ENCODE data around the gene IPO13.

Gene IPO13, protein sequence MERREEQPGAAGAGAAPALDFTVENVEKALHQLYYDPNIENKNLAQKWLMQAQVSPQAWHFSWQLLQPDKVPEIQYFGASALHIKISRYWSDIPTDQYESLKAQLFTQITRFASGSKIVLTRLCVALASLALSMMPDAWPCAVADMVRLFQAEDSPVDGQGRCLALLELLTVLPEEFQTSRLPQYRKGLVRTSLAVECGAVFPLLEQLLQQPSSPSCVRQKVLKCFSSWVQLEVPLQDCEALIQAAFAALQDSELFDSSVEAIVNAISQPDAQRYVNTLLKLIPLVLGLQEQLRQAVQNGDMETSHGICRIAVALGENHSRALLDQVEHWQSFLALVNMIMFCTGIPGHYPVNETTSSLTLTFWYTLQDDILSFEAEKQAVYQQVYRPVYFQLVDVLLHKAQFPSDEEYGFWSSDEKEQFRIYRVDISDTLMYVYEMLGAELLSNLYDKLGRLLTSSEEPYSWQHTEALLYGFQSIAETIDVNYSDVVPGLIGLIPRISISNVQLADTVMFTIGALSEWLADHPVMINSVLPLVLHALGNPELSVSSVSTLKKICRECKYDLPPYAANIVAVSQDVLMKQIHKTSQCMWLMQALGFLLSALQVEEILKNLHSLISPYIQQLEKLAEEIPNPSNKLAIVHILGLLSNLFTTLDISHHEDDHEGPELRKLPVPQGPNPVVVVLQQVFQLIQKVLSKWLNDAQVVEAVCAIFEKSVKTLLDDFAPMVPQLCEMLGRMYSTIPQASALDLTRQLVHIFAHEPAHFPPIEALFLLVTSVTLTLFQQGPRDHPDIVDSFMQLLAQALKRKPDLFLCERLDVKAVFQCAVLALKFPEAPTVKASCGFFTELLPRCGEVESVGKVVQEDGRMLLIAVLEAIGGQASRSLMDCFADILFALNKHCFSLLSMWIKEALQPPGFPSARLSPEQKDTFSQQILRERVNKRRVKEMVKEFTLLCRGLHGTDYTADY

DNA sequence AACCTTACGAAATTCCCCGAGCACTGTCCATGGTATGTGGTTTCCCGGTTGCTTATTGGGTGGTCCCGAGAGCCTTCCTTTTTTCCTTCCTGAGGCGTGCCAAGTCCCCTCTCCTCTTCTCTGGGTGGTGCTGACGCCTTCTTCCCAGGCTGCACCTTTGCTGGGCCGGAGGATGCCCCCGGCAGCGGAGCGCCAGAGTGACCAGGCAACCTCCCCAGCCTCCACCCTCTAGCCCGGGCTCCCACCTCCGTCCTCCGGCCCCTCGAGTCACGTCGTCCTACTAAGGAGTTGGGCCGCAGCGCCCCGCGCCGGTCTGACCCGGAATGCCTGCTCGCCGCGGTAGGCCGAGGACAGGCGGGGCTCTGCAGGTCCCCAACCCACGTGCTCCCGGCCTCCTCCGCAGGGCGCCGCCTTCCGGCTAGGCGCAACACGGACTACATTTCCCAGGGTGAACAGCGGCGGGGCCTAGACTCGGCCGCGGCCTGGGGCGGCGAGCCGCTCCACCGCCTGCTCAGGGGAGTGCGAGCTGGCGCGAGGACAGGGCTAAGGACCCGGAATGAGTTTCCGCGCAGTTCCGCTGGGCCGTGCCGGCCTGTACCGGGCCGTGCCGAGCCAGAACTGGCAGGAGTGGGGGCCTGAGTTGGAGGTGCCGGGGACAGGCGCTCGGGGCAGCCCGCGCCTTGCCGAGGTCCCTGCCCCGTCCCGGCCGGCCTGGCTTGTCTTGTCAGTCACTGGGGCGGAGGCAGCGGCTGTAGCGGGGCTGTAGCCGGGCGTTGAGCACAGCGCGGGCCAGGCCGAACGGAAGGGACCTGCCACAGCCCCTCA, at the start of gene IPO13:
Gene IPO13 (plus strand): TSS at position 715 of the 825 bp plus-strand sequence. CDS start 651 bp downstream, outside the sequence.
- DNase-seq (ENCODE audit: low spot score), result peak; percentile 97

DNA sequence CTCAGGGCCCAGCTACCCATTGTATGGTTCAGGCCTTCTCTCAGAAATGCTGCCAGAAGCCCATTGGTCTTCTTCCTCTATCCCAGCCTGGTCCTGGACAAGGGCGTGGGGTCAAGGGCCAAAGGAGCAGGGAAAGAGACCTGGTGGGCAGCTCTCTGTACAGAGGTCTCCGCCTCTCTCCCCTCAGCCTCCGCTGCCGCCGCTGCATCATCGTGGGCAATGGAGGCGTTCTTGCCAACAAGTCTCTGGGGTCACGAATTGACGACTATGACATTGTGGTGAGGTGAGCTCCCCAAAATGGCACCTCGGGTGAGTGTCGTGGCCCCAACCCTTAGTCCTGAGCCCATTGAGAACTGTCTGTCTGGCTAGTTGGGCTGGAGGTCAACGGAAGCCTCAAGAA, 47.8 kb upstream of the IPO13 start:
- DNase-seq (ENCODE audit: low spot score), result no peak

DNA sequence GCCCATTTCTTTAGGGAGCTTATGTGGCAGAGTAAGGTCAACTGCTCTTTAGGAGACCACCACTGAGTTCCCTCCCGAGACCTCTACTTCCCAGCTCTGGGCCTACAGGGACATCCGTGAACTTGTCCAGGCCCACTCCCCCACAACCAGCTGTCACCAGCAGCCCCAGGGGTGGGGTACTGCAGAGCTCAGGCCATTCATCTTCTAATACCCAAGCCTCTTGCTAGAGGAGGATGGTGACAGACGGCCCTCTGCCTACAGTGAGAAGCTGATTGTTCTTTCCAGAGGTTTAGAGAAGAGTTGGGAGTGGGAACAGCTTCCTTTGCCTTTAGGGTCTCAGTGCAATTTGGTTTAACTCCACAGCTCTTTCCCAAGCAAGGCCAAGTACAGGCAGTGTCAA, 46.4 kb upstream of the IPO13 start:
- DNase-seq (ENCODE audit: low spot score), result no peak

DNA sequence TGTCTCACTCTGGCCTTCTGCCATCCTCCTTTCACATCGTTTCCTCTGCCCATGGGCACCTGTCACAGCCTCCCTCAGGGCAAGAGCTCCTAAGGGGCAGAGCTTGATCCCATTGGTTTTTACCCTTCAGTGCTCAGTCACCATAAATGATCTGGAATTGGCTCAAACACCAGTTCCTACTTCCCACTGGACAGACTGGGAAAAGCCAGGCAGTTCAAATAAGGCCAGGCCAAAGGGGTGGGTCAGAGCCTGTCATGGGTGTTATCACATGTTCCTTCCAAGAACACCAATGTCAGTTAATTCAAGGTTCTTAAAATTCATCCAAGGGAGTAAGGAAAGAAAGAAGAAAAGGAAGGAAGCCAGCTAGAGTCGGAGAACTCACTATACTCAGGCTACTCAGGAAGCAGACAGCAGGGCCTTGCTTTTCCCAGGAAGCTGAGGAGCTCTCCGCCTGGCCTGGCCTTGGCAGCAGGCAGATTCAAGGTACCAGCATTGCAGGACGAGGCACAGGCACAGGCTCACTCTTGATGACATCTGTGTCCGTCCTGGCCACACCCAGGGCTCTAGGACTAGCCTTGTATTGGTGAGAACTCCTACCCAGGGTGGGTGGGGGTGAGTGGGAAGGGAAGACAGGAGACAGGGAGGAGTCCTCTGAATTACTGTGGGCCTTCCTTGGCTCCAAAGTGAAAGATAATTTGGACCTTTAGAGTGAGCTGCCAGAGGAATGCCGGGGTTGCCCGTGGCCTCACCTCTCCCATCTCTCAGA, 45.4 kb upstream of the IPO13 start:
- DNase-seq (ENCODE audit: low spot score), result no peak

DNA sequence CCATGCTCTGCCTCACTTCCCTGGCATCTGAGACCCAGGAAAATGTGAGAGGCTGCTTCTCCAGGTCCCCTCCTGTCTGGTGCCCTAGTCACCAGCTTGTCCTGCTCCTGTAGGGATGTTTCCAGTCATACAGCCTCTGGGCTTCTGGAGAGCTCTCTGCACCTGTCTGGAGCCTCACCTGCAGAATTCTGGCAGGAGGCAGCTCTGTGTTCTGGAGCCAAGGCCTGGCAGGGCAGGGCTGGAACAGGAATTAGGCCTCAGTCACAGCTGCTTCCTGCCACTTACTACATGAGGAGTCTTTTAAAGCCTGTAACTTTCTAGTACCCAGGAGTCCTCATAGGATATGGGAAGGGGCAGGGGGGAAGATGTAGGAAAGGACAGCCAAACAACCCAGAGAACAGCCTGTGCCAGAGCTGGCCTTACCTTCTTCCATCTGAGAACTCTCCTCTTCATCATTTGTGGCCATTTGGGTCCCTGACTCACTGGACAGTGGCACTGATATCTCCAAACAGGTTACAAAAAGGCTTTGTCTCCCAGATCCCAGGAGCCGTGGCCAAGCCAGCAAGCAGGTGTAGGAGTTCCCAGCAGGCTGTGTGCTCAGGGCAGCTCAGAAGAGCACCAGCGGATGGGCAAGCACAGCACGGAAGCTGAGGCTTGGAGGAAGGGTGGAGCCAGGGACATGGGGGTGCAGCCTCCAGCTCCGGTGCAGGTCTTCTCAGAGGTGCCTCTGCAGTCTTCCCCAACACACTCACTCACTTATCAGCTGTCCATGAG, 44.5 kb upstream of the IPO13 start:
- DNase-seq (ENCODE audit: low spot score), result no peak

- no peak for DNase-seq (ENCODE audit: low spot score)
Measured at GRCh38 chr1:43904660-43905551, 41.8 kb upstream of the IPO13 start.

GRCh38 chr1:43908226-43908625, 38.5 kb upstream of the IPO13 start:
- no peak for DNase-seq (ENCODE audit: low spot score)

GRCh38 chr1:43908858-43909257, 37.9 kb upstream of the IPO13 start:
- DNase-seq (ENCODE audit: low spot score), result no peak

DNA sequence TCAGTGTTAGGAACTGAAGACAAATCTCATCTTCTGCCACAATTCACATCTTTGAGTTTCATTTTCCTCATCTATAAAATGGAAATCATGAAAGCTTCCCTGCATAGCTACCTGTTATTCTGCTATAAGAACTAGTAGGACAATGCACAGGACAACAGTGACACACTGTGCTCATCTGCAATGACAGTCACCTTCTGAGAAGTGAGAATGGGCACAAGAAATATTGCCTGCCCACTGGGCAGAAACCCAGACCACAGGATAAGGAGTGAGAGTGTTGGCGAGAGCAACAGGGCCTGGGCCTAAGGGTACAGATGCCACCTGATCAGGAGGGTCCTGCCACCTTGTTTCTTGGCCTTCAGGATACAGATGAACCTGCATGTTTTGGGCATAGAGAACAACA, 36.4 kb upstream of the IPO13 start:
- no peak for DNase-seq (ENCODE audit: low spot score)

GRCh38 chr1:43912607-43913006, 34.1 kb upstream of the IPO13 start:
- no peak for DNase-seq (ENCODE audit: low spot score)

- no peak for DNase-seq (ENCODE audit: low spot score)
Measured at GRCh38 chr1:43913051-43913501, 33.7 kb upstream of the IPO13 start.

- DNase-seq (ENCODE audit: low spot score), result no peak
Measured at GRCh38 chr1:43913666-43914360, 32.9 kb upstream of the IPO13 start.

GRCh38 chr1:43914576-43915525, 31.9 kb upstream of the IPO13 start:
- no peak for DNase-seq (ENCODE audit: low spot score)

- no peak for DNase-seq (ENCODE audit: low spot score)
Measured at GRCh38 chr1:43919906-43920305, 26.8 kb upstream of the IPO13 start.

- no peak for DNase-seq (ENCODE audit: low spot score)
Measured at GRCh38 chr1:43921022-43921421, 25.7 kb upstream of the IPO13 start.

DNA sequence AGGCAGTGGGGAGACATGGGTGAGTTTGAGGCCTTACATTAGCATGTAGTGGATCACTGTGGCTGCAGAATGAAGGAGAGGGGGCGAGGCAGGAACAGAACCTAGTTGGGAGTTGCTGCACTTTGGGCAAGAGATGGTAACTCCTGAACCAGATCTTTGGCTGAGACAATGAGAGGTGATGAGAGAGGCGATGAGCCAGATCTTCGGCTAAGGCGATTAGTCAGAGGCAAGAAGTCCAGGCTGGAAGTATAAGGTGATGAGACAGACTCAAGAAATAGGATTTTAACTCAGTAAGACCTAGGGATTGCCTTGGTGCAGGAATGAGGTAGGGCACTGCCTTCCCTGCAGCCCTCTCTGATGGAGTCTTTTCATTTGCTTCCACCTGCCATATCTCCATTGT, 22.2 kb upstream of the IPO13 start:
- DNase-seq (ENCODE audit: low spot score), result no peak

DNA sequence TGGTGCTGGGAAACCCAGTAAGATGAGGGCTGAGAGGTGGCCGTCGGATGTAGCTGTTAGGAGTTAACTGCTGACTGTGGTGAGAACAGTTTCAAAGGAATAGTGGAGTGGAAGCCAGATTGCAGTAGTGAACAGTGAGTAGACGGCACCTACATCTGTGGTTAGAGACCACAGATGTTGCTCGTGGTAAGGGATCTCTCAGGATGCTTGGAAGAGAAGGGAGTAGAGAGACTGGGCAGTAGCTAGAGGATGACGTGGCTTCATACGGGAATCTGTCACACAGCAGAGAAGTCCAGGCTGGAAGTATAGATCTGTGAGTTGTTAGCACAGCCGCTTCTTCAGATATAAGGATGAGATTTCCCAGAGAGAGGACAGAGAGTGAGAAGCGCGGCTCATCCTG, 20.9 kb upstream of the IPO13 start:
- DNase-seq (ENCODE audit: low spot score), result no peak
